ENCODE data around the gene RPS6KA2.

RPS6KA2 gene

GRCh38 chr6:166597711-166598440 lies 29.2 kb downstream of the RPS6KA2 start:
- H3K4me3 ChIP-seq (ENCODE audit: control insufficient read depth, low read depth, low read length): no peak overlapping the region
- TF ChIP-seq CTCF (conservative IDR thresholded peaks at IDR 0.05; ENCODE audit: control insufficient read depth, insufficient read depth, low read depth, low read length): no peak
- DNase-seq (ENCODE audit: low read depth): no peak

- peak; percentile 30 for DNase-seq (ENCODE audit: low read depth)
- no peak for TF ChIP-seq CTCF (conservative IDR thresholded peaks at IDR 0.05; ENCODE audit: control insufficient read depth, insufficient read depth, low read depth, low read length)
- no peak overlapping the region for H3K4me3 ChIP-seq (ENCODE audit: control insufficient read depth, low read depth, low read length)
These were observed 30.1 kb downstream of the RPS6KA2 start for GRCh38 chr6:166596776-166597507.

- H3K4me3 ChIP-seq (ENCODE audit: control insufficient read depth, low read depth, low read length): no peak overlapping the region
- DNase-seq (ENCODE audit: low read depth): no peak
- no peak for TF ChIP-seq CTCF (conservative IDR thresholded peaks at IDR 0.05; ENCODE audit: control insufficient read depth, insufficient read depth, low read depth, low read length)
These were observed 31.1 kb downstream of the RPS6KA2 start for GRCh38 chr6:166595949-166596348.

- no peak for TF ChIP-seq CTCF (conservative IDR thresholded peaks at IDR 0.05; ENCODE audit: control insufficient read depth, insufficient read depth, low read depth, low read length)
- no peak overlapping the region for H3K4me3 ChIP-seq (ENCODE audit: control insufficient read depth, low read depth, low read length)
- DNase-seq (ENCODE audit: low read depth): peak; percentile 93
These were observed 31.8 kb downstream of the RPS6KA2 start for GRCh38 chr6:166595061-166595780.

- DNase-seq (ENCODE audit: low read depth): peak; percentile 74
- TF ChIP-seq CTCF (conservative IDR thresholded peaks at IDR 0.05; ENCODE audit: control insufficient read depth, insufficient read depth, low read depth, low read length): no peak
- no peak overlapping the region for H3K4me3 ChIP-seq (ENCODE audit: control insufficient read depth, low read depth, low read length)
These were observed 34.2 kb downstream of the RPS6KA2 start for GRCh38 chr6:166592821-166593220.

GRCh38 chr6:166591961-166592520 lies 35.0 kb downstream of the RPS6KA2 start:
- H3K4me3 ChIP-seq (ENCODE audit: control insufficient read depth, low read depth, low read length): no peak overlapping the region
- DNase-seq (ENCODE audit: low read depth): no peak
- TF ChIP-seq CTCF (conservative IDR thresholded peaks at IDR 0.05; ENCODE audit: control insufficient read depth, insufficient read depth, low read depth, low read length): no peak

Measured in fibroblast of mammary gland (primary cell).